ENCODE measurements around the gene IDI2.
A peak's percentile ranks its signal among the peaks of the same experiment; 100 is the strongest.
"Not testable (repeated sequence)": the region's sequence is repeated elsewhere in the genome, so short reads cannot be mapped to it uniquely, and the experiment has no call there.

The IDI2 gene

DNA sequence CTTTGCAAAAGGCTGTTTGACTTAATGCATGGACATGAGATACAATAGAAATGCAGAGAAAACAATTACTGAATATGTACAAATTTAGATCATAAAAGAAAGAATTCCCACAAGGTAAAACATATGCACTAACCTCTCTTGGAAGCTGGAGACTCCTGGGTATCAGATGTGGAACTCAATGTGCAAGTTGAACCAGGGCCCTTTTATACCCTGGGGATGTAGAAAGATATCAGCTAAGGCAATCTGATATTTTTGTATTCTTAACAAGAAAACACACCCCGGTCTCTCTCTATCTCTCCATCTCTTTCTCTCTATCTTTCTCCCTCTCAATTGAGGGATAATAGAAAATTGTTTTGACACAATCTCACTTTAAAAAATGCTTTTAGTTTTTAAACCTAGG, at the start of gene IDI2:
Gene IDI2 (minus strand): TSS at position 177 of the 400 bp plus-strand sequence. CDS start 1,136 bp downstream, outside the sequence.
- DNase-seq: no peak

DNA sequence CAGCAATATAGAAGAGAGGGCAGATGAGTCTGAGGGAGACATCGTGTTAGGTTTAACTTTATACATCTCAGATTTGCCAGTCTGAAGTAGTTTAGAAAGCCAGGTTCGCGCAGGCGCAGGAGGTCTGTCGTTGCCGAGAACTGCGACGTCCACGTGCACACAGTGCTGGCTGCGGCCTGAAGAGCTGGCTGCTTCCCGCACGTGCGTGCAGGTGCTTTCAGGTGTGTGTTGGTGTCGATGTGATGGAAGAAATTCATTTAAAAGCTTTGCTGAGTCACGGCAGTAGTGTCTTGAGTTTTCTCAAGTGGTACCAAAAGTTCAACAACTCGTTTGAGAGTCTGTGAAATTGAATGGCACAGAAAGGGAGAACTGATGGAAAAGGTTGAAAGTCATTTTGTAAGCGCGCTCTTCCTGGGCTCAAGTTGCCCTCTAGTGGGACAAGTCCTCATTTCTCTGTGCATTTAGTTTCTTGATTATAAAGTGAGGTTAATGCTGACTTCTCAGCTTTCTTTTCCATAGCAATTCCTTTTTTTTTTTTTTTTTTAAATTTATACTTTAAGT, 49.2 kb upstream of the IDI2 start:
- no peak for DNase-seq

GRCh38 chr10:1074052-1074747, 48.5 kb upstream of the IDI2 start:
- DNase-seq: peak; percentile 37

DNA sequence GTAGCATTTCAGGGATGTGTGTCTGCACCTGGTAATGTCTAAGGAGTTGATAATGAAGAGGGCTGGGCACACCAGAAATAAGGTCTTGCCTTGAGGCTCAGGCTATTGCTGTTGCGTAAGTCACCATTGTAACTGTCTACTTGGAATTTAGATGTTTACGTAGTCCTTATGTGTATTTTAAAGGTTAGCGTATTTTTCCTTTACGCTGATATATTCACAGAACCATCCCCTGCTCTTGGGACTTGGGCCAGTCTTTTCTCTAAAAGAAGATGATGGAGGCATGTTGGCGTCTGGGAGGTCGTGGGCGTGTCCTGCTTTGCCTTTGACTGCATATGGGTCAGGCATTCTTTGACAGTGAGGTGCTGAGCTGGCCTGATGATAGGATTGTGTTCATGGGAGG, 45.3 kb upstream of the IDI2 start:
- peak; percentile 24 for DNase-seq

GRCh38 chr10:1068380-1069361, 43.0 kb upstream of the IDI2 start:
- DNase-seq: no peak

DNA sequence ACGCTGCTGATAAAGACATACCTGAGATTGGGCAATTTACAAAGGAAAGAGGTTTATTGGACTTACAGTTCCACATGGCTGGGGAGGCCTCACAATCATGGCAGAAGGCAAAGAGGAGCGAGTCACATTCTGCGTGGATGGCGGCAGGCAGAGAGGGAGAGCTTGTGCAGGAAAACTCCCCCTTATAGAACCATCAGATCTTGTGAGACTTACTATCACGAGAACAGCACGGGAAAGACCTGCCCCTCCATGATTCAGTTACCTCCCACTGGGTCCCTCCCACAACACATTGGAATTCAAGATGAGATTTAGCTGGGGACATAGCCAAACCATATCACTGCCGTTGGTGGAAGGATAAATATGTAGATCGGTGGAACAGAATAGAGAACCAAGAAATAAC, 41.1 kb upstream of the IDI2 start:
- DNase-seq: not testable (repeated sequence)

- DNase-seq: no peak
Measured at GRCh38 chr10:1064964-1065247, 39.2 kb upstream of the IDI2 start.

GRCh38 chr10:1063232-1063865, 37.7 kb upstream of the IDI2 start:
- DNase-seq: peak; percentile 62

GRCh38 chr10:1061930-1062774, 36.5 kb upstream of the IDI2 start:
- no peak for DNase-seq

GRCh38 chr10:1059902-1060301, 34.2 kb upstream of the IDI2 start:
- no peak for DNase-seq

DNA sequence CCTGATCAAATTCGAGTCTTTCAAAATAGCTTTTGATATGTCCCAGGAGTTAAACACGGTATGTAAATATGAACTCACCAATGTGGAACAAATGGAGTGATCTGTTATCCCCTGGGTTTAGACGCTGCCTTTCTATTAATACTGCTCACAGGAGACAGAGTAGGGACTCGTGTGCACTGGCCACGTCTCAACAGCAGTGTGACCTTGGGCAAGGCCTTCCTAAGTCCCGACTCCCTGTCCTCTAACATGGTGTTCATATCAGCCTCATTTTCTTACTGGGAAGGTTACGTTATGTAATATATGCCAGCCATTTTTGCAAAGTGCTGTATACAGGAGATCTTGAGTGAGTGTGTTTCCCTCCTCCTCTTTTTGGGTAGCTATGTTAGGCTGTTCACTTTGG, 32.4 kb upstream of the IDI2 start:
- no peak for DNase-seq

DNA sequence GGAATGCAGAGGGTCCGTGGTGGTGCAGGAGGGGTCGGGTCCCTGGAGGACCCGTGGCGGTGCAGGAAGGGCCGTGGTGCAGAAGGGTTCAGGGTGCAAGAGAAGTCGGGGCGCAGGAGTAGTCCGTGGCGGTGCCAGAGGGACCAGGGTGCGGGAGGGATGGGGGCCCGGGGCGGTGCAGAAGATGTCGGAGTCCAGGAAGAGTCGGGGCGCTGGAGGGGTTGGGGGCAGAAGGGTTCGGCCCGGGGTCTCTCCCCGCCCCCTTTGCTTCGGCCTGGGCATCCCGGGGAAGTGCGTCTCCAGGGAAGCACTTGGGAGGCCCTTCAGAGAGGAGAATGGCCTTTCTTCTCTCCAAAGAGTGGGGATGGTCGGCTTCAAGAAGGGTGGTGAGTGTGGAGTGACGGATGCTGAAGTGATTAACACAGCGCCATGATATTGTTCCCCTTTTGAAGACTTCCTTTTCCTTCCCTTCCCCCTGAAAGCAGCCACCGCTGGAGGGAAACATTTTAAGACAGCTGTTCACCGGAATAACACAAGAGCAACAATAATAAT, 31.5 kb upstream of the IDI2 start:
- no peak for DNase-seq

- DNase-seq: peak; percentile 95
Measured at GRCh38 chr10:1056326-1057105, 30.9 kb upstream of the IDI2 start, which contains the start of gene WDR37. Gene WDR37 (plus strand): TSS chr10:1056385. CDS start chr10:1072156, 15,771 bp downstream.

- DNase-seq: no peak
Measured at GRCh38 chr10:1054684-1055083, 29.0 kb upstream of the IDI2 start.

GRCh38 chr10:1050554-1050953, 24.9 kb upstream of the IDI2 start:
- DNase-seq: no peak

DNA sequence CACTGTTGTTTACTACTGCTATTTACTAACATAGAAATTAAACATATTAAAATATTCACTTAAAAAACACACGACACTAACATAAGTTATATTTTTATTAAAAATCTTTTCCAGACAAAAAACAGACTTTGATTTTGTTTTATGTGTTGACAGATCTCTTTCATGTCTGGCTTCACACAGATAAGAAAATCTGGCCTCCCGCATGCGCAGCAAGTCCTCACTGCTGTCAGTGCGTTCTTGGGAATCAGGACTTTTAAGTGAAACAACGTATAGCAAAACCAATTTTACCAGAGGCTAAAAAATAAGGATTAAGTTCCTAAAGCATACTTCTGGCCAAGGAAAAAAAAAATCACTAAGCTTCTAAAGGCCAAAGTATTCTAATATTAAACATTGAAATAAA, 24.5 kb upstream of the IDI2 start:
- no peak for DNase-seq

- DNase-seq: no peak
Measured at GRCh38 chr10:1049425-1049958, 23.8 kb upstream of the IDI2 start.

- peak; percentile 97 for DNase-seq
Measured at GRCh38 chr10:1048732-1049424, 23.2 kb upstream of the IDI2 start, which contains the start of gene IDI1. Gene IDI1 (minus strand): TSS chr10:1049119. CDS start chr10:1049003, 116 bp downstream.

DNA sequence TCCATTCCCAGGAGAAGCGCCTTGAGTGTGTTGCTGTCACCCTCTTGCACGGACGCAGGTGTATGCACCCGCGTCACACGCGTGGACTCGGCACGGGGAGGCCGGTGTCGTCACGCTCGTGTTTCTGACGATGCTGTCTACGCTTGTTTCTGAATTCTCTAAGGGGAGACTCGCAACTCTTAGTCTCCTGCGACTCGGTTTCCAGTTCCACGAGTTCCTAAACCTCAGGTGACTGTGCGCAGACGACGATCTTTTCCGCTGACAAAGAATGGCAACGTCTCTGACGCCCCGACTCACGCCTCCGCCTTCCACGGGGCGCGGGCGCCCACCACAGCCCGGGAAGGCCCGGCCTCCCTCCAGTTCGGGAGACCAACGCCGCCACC, 22.7 kb upstream of the IDI2 start:
- no peak for DNase-seq

- DNase-seq: no peak
Measured at GRCh38 chr10:1047937-1048336, 22.3 kb upstream of the IDI2 start.
